Gastroesophageal sphincter (tissue), 4 donors: Measurements from ENCODE around the gene SLC35C1. TPM values are rescaled to one million over a fixed set of nuclear protein-coding genes. Genes with fewer than 3 reads are reported as not detected.
"Not testable (repeated sequence)": the region's sequence is repeated elsewhere in the genome, so short reads cannot be mapped to it uniquely, and the experiment has no call there.

Experiments
- ATAC-seq: fragments of 150-250 bp; one replicate; pipeline ENCODE4 v1.9.1; 2016; ENCODE audit warnings: mild to moderate bottlenecking, moderate library complexity
- H3K27ac ChIP-seq, 4 donors: fragments of 200-600 bp; sonication (generic) in 3 of 4; 1 replicate in 3 of 4; 2 replicates in 1 of 4; pipeline ENCODE4 v1.5.1; 2016 to 2019
- H3K27me3 ChIP-seq: fragments of 200-600 bp; sonication (generic); one replicate; pipeline ENCODE4 v1.5.1; 2019
- H3K36me3 ChIP-seq, 2 donors: fragments of 200-600 bp; sonication (generic); one replicate each; pipeline ENCODE4 v1.5.1; 2019; ENCODE audit warnings: control low read depth in 1 of 2
- H3K4me1 ChIP-seq, 3 donors: fragments of 200-600 bp; sonication (generic); 1 replicate in 2 of 3; 2 replicates in 1 of 3; pipeline ENCODE4 v1.5.1; 2016 to 2019; ENCODE audit warnings: control low read depth in 2 of 3
- H3K4me3 ChIP-seq, 2 donors: fragments of 200-600 bp; sonication (generic); one replicate each; pipeline ENCODE4 v1.5.1; 2019; ENCODE audit warnings: mild to moderate bottlenecking in 1 of 2, moderate library complexity in 1 of 2
- H3K9me3 ChIP-seq, 3 donors: fragments of 200-600 bp; sonication (generic); one replicate each; pipeline ENCODE4 v1.5.1; 2017 to 2019; ENCODE audit warnings: control low read depth in 2 of 3
- EP300 ChIP-seq: sonication (generic); formaldehyde crosslinking; IDR thresholded peaks from one replicate; pipeline ENCODE4 v1.6.1; 2017; ENCODE audit warnings: antibody characterized with exemption, mild to moderate bottlenecking
- POLR2A ChIP-seq, 2 donors: fragments of 450-650 bp; IDR thresholded peaks; one replicate each; pipeline ENCODE4 v1.6.1; 2017; ENCODE audit warnings: antibody characterized with exemption in 2 of 2, mild to moderate bottlenecking in 2 of 2, moderate library complexity in 1 of 2
- POLR2AphosphoS5 ChIP-seq: sonication (generic); formaldehyde crosslinking; IDR thresholded peaks from one replicate; pipeline ENCODE4 v1.6.1; 2017; ENCODE audit warnings: antibody characterized with exemption
- WGBS, 2 donors: methylation state at CpG; one replicate each; pipeline ENCODE4 v1.1.5; 2018; ENCODE audit warnings: low coverage in 1 of 2; 5-methylcytosine and 5-hydroxymethylcytosine counted together
- total RNA-seq, 4 donors: library from RNA; depleted of rRNA; stranded (reverse); fragments of >200 nt; gene quantifications; one replicate each; pipeline ENCODE4 v1.1.0, GENCODE V29; 2016
- TF ChIP-seq, protein P1 (sequence below), 4 experiments: fragments of 200-600 bp in 2 of 4; fragments of 450-650 bp in 2 of 4; sonication (generic) in 1 of 4; IDR thresholded peaks; one replicate each; pipeline ENCODE4 v1.5.1; 2017 to 2019; ENCODE audit warnings: antibody characterized with exemption in 4 of 4, mild to moderate bottlenecking in 2 of 4, moderate library complexity in 2 of 4

The SLC35C1 gene
- total RNA-seq, 4 donors from 2014 or later: 6.8 to 22.3 (median 8.5) TPM

DNA sequence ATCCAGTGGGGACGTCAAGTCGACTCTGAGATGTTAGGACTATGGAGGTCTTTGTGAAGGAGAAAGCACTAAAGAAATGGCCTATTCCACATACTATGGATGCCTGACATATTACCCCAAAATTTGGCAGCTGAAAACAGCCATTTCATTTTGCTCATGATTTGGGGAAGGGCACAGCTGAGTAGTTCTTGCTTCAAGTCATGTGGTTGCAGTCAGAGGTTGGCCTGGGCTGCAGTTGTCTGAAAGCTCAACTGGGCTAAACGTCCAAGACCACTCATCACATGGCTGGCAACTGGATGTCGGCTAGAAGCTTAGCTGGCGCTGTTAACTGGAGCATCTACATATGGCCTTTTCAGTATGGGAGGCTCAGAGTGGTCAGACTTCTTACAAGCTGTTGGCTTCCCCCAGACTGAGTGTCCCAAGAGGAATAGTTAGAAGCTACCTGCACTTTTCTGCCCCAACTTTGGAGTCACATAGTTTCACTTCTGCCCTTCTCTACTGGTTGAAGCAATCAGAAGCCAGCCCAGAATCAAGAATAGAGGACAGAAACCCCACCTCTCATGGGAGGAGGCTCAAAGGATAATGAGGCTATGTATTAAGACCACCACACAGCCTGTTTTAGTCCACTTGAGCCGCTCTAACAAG lies 14.1 kb downstream of the SLC35C1 start:
- no peak for ATAC-seq
- Histone ChIP-seq H3K4me1 (no peaks in the 10 kb centered on the region), H3K27ac (no peak overlapping the region), H3K9me3 (no peaks in the 10 kb centered on the region), H3K4me3 (no peak overlapping the region), H3K36me3 (no peaks in the 10 kb centered on the region), H3K27me3 (no peaks in the 10 kb centered on the region)
- TF ChIP-seq EP300 (no peak), POLR2A (IDR thresholded peaks at IDR 0.05) (no peak), POLR2AphosphoS5 (no peak)
- TF ChIP-seq, protein P1, sequence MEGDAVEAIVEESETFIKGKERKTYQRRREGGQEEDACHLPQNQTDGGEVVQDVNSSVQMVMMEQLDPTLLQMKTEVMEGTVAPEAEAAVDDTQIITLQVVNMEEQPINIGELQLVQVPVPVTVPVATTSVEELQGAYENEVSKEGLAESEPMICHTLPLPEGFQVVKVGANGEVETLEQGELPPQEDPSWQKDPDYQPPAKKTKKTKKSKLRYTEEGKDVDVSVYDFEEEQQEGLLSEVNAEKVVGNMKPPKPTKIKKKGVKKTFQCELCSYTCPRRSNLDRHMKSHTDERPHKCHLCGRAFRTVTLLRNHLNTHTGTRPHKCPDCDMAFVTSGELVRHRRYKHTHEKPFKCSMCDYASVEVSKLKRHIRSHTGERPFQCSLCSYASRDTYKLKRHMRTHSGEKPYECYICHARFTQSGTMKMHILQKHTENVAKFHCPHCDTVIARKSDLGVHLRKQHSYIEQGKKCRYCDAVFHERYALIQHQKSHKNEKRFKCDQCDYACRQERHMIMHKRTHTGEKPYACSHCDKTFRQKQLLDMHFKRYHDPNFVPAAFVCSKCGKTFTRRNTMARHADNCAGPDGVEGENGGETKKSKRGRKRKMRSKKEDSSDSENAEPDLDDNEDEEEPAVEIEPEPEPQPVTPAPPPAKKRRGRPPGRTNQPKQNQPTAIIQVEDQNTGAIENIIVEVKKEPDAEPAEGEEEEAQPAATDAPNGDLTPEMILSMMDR (IDR thresholded peaks at IDR 0.05): no peak
- 67 to 75% methylated on average over 3 of the region's 6 CpGs for WGBS, 2 donors

DNA sequence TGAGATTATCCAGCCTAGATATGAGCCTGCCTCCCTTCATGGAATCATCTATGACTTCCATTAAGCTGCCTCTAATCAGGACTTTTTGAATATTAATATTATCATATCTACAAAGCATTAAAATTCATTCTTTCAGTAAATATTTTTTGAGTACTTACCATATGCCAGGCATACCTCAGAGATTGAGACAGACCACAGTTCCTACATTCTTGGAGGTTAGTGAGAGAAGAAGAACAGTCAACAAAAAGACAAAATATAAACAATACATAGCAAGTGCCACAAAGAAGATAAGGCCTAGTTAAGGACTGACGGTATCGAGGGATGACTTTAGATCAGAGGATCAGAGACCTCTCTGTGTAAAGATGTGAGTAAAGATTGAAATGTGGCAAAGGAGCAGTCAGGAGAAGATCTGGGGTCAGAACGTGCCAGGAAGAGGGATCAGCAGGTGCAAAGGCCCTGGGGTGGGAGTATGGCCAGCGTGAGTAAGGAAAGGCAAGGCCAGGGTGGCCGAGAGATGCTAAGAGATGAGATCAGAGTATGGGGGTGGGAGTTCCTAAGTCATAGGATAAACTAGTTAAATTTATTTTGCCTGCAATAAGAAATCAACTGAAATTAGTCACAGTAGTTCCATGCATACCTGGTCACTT lies 15.4 kb downstream of the SLC35C1 start:
- no peak for ATAC-seq
- no peaks in the 10 kb centered on the region for H3K27me3 ChIP-seq
- no peaks in the 10 kb centered on the region for H3K9me3 ChIP-seq
- H3K4me3 ChIP-seq: no peak overlapping the region
- no peak overlapping the region for H3K27ac ChIP-seq
- H3K4me1 ChIP-seq: no peaks in the 10 kb centered on the region
- WGBS, 2 donors: 82 to 100% methylated on average over 1 to 5 of the region's 5 CpGs
- H3K36me3 ChIP-seq: no peaks in the 10 kb centered on the region
- TF ChIP-seq, protein P1 (IDR thresholded peaks at IDR 0.05): no peak
- TF ChIP-seq POLR2A (IDR thresholded peaks at IDR 0.05) (no peak), EP300 (no peak), POLR2AphosphoS5 (no peak)

DNA sequence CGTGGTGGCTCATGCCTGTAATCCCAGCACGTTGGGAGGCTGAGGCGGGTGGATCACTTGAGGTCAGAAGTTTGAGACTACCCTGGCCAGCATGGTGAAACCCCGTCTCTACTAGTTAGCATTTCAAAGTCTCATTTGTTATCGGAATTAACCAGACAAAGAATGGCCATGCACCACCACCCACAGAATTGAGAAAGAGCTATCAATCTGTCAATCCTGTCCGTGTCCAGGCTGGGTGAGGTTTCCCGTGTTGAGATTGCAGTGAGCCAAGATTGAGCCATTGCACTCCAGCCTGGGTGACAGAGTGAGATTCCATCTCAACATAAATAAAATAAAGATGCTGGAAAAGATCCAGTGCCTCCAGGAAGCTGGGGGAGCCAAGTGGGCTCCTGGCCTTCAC lies 21.5 kb downstream of the SLC35C1 start:
- not testable (repeated sequence) for H3K27ac ChIP-seq, H3K4me3 ChIP-seq, H3K4me1 ChIP-seq, ATAC-seq, H3K9me3 ChIP-seq, H3K36me3 ChIP-seq
- peaks cover 17% of the 10 kb centered on the region for H3K27me3 ChIP-seq
- WGBS, 2 donors: 35 to 57% methylated on average over 3 to 4 of the region's 7 CpGs

DNA sequence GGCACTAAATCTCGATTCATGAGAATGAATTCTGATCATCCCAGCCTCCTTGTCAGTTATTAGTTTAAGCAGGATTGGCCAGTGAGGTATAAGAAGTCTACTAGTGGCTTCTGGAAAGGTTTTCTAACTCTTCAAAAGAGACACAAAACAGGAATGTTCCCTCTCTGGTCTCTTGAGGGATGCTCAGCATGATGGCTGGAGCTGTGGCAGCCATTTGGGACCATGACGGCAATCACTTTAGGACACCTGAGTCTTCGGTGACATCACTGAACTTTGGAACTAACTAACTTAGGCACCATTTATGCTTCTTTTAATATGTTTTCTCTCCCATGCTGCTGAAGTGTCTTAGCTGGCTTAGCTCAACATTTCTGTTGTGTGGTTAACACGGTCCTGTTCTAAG lies 22.2 kb downstream of the SLC35C1 start:
- no peaks in the 10 kb centered on the region for H3K36me3 ChIP-seq
- no peak overlapping the region for H3K27ac ChIP-seq
- no peaks in the 10 kb centered on the region for H3K4me1 ChIP-seq
- H3K27me3 ChIP-seq: peaks cover 17% of the 10 kb centered on the region
- ATAC-seq: no peak
- H3K9me3 ChIP-seq: no peaks in the 10 kb centered on the region
- TF ChIP-seq EP300: no peak
- no peak for TF ChIP-seq POLR2AphosphoS5
- no peak for TF ChIP-seq POLR2A (IDR thresholded peaks at IDR 0.05)
- TF ChIP-seq, protein P1 (IDR thresholded peaks at IDR 0.05): no peak
- no peak overlapping the region for H3K4me3 ChIP-seq
- 91 to 94% methylated on average over 4 of the region's 4 CpGs for WGBS, 2 donors

DNA sequence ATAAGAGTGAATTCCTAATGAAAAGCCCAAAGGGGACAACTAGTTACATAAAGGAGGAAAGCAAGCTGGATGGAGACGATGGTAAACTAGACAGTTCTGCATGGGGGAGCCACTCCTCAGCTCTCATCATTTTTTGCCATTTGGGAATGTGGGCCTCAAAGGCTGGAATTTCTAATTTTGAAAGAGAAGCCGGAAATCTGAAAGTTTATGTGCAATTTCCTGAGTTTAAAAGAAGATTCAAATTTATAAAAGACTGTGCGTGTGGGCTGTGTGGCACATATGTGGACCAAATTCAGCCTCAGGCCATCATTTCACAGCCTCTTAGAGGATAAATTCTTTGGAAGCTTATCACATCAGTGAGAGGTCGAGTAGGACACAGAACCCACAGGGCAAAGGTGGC lies 24.0 kb downstream of the SLC35C1 start:
- Histone ChIP-seq H3K27me3 (peaks cover 23% of the 10 kb centered on the region), H3K27ac (no peak overlapping the region), H3K36me3 (no peaks in the 10 kb centered on the region), H3K4me1 (no peaks in the 10 kb centered on the region), H3K9me3 (no peaks in the 10 kb centered on the region), H3K4me3 (no peak overlapping the region)
- TF ChIP-seq POLR2A (IDR thresholded peaks at IDR 0.05) (no peak), POLR2AphosphoS5 (no peak)
- TF ChIP-seq, protein P1 (IDR thresholded peaks at IDR 0.05): no peak
- no peak for ATAC-seq
- 67% methylated on average over 2 to 4 of the region's 4 CpGs for WGBS, 2 donors
